ENCODE results near the gene MTMR6.

MTMR6 gene

GRCh38 chr13:25214491-25215252 is 72.6 kb downstream of the MTMR6 start:
- DNase-seq: no peak

GRCh38 chr13:25213715-25214114 is 73.6 kb downstream of the MTMR6 start:
- DNase-seq: no peak

GRCh38 chr13:25210842-25211569 is 76.3 kb downstream of the MTMR6 start:
- no peak for DNase-seq

GRCh38 chr13:25207291-25207810 is 79.9 kb downstream of the MTMR6 start:
- no peak for DNase-seq

- no peak for DNase-seq
Observed at GRCh38 chr13:25204863-25205262, 82.4 kb downstream of the MTMR6 start.

- no peak for DNase-seq
Observed at GRCh38 chr13:25203127-25203740, 84.1 kb downstream of the MTMR6 start.

- DNase-seq: no peak
Observed at GRCh38 chr13:25200783-25201182, 86.5 kb downstream of the MTMR6 start.

- DNase-seq: no peak
Observed at GRCh38 chr13:25198647-25199046, 88.6 kb downstream of the MTMR6 start.

- no peak for DNase-seq
Observed at GRCh38 chr13:25196971-25197370, 90.3 kb downstream of the MTMR6 start.

All from inflammatory macrophage treated with lipopolysaccharide for 4 hours (primary cell).